ENCODE data around the gene KLHL22.

DNA sequence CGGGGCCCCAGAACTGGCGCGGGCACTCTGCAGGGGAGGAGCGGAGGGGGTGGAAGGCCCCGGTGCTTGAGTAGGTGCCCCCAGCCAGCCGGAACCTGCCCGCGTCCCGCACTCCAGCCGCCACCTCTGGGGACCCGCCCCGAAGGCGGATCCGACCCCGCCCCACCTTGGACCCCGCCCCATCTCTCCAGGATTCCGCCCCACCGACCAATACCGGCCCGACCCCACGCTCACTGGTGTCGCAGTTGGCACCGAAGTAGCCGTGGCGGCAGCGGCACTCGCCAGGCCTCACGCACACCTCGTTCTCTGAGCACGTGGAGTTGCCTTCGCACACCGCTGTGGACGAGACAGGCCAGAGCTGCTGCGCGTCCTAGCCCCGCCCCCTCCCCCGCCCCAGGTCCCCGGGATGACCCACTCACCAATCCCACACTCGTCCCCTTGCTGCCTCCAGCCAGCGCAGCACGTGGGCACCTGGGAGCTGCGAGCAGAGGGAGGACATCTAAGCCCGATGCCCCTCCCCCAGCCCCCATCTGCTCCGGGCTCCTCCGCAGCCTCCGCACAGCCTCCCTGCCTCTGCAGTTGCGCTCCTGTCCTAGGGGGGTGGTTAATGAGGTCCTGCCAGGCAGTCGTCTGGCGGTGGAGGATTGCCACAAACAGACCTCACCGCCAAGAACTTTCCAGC lies 63.9 kb downstream of the KLHL22 start:
- TF ChIP-seq EZH2 (optimal IDR thresholded peaks at IDR 0.05; ENCODE audit: low read depth, low read length) (no peak), EZH2phosphoT487 (IDR thresholded peaks at IDR 0.05; ENCODE audit: low read length) (no peak)
- TF ChIP-seq, protein P1, sequence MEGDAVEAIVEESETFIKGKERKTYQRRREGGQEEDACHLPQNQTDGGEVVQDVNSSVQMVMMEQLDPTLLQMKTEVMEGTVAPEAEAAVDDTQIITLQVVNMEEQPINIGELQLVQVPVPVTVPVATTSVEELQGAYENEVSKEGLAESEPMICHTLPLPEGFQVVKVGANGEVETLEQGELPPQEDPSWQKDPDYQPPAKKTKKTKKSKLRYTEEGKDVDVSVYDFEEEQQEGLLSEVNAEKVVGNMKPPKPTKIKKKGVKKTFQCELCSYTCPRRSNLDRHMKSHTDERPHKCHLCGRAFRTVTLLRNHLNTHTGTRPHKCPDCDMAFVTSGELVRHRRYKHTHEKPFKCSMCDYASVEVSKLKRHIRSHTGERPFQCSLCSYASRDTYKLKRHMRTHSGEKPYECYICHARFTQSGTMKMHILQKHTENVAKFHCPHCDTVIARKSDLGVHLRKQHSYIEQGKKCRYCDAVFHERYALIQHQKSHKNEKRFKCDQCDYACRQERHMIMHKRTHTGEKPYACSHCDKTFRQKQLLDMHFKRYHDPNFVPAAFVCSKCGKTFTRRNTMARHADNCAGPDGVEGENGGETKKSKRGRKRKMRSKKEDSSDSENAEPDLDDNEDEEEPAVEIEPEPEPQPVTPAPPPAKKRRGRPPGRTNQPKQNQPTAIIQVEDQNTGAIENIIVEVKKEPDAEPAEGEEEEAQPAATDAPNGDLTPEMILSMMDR (IDR thresholded peaks at IDR 0.05; ENCODE audit: low read length) = no peak
